ENCODE results near the gene CALML3. TPM values are rescaled to one million over a fixed set of nuclear protein-coding genes. Genes with fewer than 3 reads are reported as not detected.

The CALML3 gene
- total and polyA plus RNA-seq, 10 of the 15 experiments (the other 5 are each of a cell fraction or from before 2014, with no cell fraction given), result not detected

- POLR2A ChIA-PET, result no interaction called here
Measured at GRCh38 chr10:5565671-5566581, 41.2 kb downstream of the CALML3 start.

More at GRCh38 chr10:5565671-5566581, 41.2 kb downstream of the CALML3 start:
- WGBS (ENCODE audit: insufficient coverage, insufficient replicate concordance, low lambda C conversion rate, missing lambda C conversion rate), result 44% methylated on average over 18 of the region's 23 CpGs
- intact Hi-C loops (cut with micrococcal nuclease; ENCODE audit: unreplicated experiment), result no loop called here
- Histone ChIP-seq H3K9ac (ENCODE audit: control insufficient read depth, insufficient read depth, low read length) (no peak overlapping the region), H3K27me3 (replicated peaks in 1 of 2; ENCODE audit: control insufficient read depth in 2 of 2, insufficient read depth in 2 of 2, low read length in 1 of 2) (peaks cover 9 to 10% of the 10 kb centered on the region in 2 experiments), H3K36me3 (ENCODE audit: control insufficient read depth in 2 of 2, insufficient read depth in 2 of 2, low read length in 1 of 2) (no peaks in the 10 kb centered on the region), H3K4me3 (no peak overlapping the region), H2AFZ (ENCODE audit: control insufficient read depth, low read depth, low read length) (no peak overlapping the region), H3K27ac (ENCODE audit: control insufficient read depth, insufficient read depth) (no peak overlapping the region), H3K9me3 (replicated peaks; ENCODE audit: control insufficient read depth, insufficient read depth, low read length) (no peaks in the 10 kb centered on the region), H3K79me2 (ENCODE audit: control insufficient read depth, insufficient read depth, low read length) (no peaks in the 10 kb centered on the region), H3K4me1 (ENCODE audit: control insufficient read depth, insufficient read depth, low read length) (no peaks in the 10 kb centered on the region), H4K20me1 (ENCODE audit: control insufficient read depth, insufficient read depth) (no peaks in the 10 kb centered on the region), H3K4me2 (ENCODE audit: control insufficient read depth, insufficient read depth) (no peak overlapping the region)
- in situ Hi-C loops (cut with MboI), result no loop called here
- ChIA-PET SMC1A (ENCODE audit: uncharacterized antibody, unreplicated experiment) (no interaction called here), CTCF (interaction anchor here (2.1 kb wide), 1 partner anchor 57 kb away, joined by 7 read pairs; no protein-coding TSS in a partner anchor), RAD21 (ENCODE audit: unreplicated experiment) (interaction anchor here (0.5 kb wide), 1 partner anchor 586 kb away, joined by 3 read pairs; no protein-coding TSS in a partner anchor)
- no TSS peak for BruUV-seq (replicated peaks)
- FAIRE-seq, result no peak
- TF ChIP-seq BRCA1 (IDR thresholded peaks at IDR 0.05; ENCODE audit: low read depth, low read length) (no peak), REST (IDR thresholded peaks at IDR 0.05; ENCODE audit: low read depth, low read length) (no peak), USF1 (IDR thresholded peaks at IDR 0.05; ENCODE audit: borderline replicate concordance, extremely low read length, insufficient read depth, low read depth, low read length) (no peak), ZNF24 (IDR thresholded peaks at IDR 0.05) (no peak), IRF4 (IDR thresholded peaks at IDR 0.05; ENCODE audit: low read depth, low read length) (no peak), WRNIP1 (IDR thresholded peaks at IDR 0.05; ENCODE audit: borderline replicate concordance, low read depth, low read length) (no peak), RELA (IDR thresholded peaks at IDR 0.05; ENCODE audit: borderline replicate concordance, partially characterized antibody) (no peak), SP1 (IDR thresholded peaks at IDR 0.05; ENCODE audit: low read depth, low read length) (no peak)
- no peak for DNase-seq (ENCODE audit: low read depth, low spot score)
- no peak for ATAC-seq

Measured in GM12878 (cell line).